ENCODE results near the gene CLGN.

DNA sequence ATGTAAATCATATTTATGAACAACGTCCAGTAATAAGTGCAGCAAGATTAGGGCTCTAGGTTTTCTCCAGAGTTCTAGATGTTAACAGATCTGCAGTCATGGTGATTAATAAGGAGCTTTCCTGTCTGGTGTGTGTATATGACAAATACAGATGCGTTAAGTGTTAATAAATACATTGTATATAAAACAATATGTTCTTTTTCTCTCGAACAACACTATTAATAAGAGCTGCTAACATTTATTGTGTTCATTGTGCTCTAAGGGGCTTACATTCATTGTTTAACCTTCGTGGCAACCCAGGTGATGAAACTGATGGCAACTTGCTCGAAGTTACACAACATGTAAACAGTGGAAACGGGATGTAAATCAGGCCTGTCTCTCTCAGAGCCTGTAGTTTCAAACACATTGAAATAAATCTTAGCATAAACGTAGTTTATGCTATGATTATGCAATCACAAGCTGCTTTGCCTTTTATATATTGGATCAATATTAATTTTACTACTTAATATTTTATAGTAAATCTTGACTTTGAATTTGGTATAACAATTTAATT lies 547 bp upstream of the CLGN start:
- TF ChIP-seq, protein P1, sequence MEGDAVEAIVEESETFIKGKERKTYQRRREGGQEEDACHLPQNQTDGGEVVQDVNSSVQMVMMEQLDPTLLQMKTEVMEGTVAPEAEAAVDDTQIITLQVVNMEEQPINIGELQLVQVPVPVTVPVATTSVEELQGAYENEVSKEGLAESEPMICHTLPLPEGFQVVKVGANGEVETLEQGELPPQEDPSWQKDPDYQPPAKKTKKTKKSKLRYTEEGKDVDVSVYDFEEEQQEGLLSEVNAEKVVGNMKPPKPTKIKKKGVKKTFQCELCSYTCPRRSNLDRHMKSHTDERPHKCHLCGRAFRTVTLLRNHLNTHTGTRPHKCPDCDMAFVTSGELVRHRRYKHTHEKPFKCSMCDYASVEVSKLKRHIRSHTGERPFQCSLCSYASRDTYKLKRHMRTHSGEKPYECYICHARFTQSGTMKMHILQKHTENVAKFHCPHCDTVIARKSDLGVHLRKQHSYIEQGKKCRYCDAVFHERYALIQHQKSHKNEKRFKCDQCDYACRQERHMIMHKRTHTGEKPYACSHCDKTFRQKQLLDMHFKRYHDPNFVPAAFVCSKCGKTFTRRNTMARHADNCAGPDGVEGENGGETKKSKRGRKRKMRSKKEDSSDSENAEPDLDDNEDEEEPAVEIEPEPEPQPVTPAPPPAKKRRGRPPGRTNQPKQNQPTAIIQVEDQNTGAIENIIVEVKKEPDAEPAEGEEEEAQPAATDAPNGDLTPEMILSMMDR (IDR thresholded peaks at IDR 0.05), result no peak
- TF ChIP-seq POLR2A (IDR thresholded peaks at IDR 0.05), result no peak

Measured in adrenal gland (tissue), 5 donors.